HG03457 (cell line): ENCODE data around the gene PILRB.
"Not testable (repeated sequence)": the region's sequence is repeated elsewhere in the genome, so short reads cannot be mapped to it uniquely, and the experiment has no call there.

Experiments used
- ATAC-seq: cut with Tn5 transposase; IDR thresholded peaks from one replicate; pipeline ENCODE4 v1.9.1; 2021; ENCODE audit warnings: moderate number of reproducible peaks; ENCODE audit not compliant: unreplicated experiment

PILRB gene

DNA sequence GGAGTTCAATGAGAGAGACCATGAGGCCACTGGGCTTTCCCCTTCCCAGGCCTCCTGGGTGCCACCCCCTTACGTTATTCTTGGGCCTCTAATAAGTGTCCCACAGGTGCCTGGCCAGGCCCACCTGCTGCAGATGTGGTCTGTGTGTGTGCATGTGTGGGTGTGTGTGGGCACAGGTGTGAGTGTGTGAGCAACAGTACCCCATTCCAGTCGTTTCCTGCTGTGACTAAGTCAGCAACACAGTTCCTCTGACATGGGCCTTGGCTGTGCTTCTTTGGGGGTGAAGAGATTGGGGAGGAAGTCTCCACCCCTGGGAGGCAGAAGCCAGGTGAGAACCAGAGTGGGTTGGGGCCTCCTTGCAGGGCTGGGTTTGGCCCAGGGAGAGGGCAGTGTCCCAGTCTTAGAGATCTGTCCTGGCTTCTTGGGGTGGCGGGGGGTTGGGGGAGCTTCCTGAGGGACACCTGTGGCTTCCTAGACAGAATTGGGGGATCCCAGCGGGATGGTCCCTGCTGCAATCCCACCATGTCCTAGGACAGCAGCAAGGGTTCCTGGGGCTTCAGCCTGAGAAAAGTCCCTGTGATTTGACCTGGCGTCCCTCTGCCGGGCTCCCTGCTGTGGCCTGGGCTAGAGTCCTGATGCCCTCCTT, 4.1 kb upstream of the PILRB start:
- ATAC-seq: no peak

DNA sequence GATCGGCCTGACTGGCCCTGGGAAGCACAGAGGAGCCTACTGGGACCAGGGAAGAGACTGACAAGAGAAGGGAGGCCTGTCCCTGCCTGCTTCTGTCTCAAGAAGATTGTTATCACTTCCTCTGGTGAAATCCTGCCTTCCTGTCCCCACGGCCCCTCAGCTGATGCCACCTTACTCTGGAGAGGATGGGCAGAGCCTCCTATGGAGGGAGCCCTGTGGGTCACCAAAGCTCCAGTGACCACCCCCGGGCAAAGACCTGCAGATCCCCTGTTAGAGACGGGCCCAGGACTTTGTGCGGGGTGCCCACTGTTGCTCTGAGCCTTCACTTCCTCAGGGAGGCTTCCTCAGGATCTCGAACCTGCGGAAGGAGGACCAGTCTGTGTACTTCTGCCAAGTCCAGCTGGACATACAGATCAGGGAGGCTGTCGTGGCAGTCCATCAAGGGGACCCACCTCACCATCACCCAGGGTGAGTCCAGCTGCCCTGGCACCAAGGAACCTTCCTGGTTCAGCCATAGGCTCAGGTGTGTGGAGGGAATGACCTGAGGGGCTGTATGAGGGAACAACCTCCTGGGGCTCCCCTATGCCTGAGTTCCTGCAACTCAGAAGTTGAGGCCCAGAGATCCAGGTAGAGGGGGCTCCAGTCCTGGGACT, 1.4 kb upstream of the PILRB start:
- no peak for ATAC-seq

DNA sequence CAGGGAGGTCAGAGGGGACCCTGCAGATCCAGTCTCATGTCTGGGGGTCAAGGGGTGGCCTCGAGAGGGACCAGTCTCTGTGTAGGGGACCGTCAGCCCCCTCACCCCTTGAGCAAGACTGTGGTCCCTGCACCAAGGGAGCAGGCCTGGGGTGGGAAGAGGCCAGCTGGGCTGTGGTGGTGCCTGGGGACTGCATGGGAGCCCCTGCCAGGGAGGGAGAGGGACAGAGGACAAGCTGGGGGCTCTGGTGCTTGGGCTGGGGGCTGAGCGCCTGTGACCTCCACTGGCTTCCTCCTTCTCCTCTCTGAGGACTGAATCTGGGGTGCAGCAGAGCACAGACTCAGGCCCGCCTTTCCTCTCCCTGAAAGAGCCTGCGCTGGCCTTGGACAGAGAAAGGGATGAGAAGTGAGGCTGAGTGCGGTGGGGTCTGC, 771 bp upstream of the PILRB start:
- ATAC-seq: no peak

DNA sequence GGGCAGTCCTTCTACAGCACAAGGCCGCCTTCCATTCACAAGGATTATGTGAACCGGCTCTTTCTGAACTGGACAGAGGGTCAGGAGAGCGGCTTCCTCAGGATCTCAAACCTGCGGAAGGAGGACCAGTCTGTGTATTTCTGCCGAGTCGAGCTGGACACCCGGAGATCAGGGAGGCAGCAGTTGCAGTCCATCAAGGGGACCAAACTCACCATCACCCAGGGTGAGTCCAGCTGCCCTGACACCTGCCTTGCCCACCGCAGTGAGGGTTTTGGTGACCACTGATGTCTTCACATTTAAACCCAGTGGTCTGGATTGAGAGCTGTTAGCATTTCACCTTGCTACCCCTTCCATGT, 918 bp downstream of the PILRB start:
- no peak for ATAC-seq

DNA sequence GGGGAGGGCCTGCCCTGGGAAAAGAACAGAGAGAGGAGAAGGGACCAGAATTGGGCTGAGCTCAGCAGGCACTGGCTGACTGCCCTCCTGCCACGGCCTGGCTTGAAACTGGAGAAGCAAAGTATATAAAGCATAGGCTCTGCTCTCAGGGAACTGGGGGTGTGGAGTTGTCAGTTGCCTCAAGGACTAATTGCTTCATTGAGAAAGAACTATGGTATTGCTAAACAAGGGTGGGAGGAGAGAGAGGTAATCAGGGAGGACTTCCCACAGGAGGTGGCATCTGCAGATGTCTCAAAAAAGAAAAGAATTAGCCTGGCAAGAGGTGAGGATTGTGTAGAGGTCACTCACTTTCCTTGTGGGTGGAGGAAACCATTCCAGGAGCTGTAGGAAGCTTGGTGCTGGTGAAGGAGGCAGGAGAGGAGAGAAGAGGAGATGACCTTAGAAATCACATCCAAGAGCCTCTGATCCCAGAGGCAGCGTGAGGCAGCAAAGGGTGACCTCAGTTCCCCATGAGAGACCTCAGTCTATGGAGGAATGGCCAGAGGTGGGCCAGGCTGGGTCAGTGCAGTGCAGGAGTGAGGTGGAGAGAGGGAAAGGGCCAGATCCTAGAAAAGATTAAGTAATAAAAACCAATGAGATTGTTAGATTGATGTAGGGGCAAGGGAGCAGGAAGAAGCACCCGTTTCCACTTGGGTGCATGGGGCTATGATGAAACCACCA, 2.4 kb downstream of the PILRB start:
- no peak for ATAC-seq

DNA sequence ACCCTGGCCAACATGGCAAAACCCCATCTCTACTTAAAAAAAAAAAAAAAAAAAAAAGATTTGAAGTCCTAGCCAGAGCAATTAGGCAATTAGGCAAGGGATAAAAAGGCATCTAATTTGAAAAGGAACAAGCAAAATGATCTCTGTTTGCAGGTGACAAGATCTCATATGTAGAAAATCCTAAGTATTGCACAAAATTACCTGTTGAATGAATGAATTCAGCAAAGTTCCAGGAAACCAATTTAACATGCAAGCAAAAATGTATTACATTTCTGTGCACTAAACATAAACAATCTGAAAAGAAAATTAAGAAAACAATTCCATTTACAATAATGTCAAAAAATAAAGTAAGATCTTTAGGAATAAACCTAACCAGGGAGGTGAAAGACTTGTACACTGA, 5.2 kb downstream of the PILRB start:
- no peak for ATAC-seq

DNA sequence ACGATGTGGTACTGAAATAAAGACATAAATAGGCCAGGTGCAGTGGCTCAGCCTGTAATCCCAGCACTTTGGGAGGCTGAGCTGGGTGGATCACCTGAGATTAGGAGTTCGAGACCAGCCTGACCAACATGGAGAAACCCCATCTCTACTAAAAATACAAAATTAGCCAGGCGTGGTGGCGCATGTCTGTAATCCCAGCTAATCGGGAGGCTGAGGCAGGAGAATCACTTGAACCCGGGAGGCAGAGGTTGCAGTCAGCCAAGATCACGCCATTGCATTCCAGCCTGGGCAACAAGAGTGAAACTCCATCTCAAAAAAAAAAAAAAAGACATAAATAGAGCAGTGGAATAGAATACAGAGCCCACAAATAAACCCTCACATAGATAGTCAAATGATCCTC, 5.9 kb downstream of the PILRB start:
- not testable (repeated sequence) for ATAC-seq

DNA sequence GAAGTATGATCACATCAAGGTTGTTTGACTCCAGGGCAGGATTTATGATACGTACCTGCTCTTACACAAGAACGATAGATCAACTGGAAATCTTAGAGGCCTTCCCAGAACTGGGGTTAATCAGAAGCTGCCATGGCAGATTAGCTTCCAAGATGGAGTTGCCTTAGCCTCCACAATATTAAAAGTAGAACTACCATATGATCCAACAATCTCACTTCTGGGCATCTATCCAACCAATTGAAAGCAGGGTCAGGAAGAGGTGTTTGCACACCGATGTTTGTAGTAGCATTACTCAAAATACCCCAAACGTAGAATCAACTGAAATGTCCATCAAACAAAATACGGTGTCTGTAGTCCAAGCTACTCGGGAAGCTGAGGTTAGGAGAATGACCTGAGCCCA, 6.6 kb downstream of the PILRB start:
- no peak for ATAC-seq

DNA sequence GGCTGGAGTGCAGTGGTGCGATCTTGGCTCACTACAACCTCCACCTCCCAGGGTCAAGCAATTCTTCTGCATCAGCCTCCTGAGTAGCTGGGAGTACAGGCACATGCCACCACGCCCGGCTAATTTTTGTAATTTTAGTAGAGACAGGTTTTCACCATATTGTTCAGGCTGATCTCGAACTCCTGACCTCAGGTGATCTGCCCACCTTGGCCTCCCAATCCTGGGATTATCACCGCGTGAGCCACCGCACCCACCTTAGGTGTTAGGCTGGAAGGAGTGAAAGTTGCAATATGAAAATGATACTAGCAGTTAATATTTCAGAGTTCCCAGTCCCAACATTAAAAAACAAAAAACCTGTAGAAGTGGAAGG, 8.1 kb downstream of the PILRB start:
- ATAC-seq: not testable (repeated sequence)

DNA sequence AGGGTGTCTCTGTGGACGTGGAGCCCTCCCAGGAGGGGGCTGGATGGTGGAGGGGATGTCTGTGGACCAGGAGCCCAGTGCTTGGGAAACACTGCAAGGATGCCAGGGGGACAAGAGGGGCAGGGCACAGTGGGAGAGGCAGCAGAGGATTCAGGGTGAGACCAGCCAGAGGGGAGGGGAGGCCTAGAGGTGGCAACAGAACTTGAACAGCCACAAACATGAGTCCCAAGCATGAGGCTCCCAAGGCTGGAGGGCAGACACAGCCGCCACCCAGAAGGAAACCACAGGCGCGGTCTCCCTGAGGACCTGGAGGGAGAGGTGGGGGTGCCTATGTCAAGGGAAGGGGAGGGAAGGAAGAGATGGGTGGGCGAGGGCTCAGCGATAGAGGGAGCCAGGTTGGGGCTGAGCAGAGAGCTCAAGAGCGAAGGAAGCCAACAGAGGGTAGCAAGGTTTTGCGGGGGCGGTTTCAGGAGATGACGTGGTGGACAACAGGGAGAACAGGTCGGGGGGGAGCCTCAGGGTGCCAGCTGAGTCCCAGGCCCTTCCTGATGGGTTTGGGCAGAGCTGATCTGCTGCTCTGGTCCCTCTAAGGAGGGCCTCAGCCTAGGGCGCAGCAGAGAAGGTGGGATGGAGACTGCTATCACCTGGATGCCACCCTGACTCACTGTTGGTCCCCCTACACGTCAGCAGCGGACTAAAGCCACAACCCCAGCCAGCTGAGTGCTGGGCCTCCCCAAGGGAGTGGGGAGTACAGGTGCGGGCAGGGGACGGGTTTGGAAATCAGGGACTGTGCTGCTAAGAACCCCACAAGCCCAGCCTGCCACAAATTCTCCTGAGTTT, 8.7 kb downstream of the PILRB start:
- no peak for ATAC-seq

DNA sequence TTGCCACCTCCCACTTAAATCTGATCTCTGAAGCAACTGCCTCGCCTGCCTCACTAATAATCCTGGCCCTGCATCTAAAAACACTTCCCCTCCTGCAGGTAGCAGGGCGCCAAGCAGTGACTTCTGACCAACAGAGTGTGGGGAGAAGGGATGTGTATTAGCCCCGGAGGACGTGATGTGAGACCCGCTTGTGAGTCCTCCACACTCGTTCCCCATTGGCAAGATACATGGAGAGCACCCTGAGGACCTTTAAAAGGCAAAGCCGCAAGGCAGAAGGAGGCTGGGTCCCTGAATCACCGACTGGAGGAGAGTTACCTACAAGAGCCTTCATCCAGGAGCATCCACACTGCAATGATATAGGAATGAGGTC, 9.3 kb downstream of the PILRB start:
- no peak for ATAC-seq

DNA sequence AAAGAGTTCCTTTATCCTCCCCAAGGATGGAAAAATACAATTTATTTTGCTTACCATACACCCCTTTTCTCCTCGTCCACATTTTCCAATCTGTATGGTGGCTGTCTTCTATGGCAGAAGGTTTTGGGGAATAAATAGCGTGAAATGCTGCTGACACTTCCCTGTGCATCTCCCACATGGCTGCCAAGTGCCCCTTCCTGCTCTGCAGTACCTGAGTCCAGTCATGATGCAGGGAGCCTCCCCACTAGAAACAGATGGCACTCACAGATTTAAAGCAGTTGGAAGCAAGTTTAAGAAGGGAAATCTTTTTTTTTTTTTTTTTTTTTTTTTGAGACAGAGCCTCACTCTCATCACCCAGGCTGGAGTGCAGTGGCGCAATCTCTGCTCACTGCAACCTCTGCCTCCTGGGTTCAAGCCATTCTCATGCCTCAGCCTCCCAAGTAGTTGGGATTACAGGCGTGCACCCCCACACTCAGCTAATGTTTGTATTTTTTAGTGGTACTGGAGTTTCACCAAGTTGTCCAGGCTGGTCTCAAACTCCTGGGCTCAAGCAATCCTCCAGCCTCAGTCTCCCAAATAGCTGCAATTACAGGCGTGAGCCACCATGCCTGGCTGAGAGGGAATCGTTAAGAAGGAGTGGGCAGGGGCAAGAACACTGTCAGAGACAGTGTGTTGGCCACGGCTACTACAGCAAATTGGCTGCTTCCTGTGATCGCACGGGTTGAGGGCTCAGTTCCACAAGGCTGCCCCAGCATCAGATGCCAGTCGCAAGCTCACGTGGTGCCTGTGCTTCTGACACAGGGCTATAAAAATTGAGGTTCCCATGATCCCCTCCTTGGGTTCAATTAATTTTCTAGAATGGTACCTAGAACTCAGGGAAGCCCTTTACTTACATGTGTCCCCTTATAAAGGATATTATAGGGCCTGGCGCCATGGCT, 10.0 kb downstream of the PILRB start:
- no peak for ATAC-seq

DNA sequence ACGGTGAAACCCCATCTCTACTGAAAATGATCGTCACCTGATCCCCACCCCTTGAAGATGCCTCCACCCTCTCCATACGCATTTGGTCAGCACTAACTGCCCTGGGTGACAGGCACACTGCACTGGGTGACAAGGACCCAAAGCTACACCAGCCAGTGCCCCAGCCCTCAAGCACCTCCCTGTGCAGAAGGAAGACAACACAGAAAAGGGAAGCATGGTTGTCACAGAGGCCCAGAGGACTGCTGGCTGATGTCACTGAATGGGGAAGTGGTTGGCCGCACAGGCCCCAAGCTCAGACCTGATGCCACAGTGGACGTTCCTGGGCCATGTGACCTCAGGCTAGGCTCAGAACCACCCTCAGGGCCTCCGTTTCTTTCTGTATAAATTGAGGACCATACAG, 11.2 kb downstream of the PILRB start:
- peak; percentile 51 for ATAC-seq

DNA sequence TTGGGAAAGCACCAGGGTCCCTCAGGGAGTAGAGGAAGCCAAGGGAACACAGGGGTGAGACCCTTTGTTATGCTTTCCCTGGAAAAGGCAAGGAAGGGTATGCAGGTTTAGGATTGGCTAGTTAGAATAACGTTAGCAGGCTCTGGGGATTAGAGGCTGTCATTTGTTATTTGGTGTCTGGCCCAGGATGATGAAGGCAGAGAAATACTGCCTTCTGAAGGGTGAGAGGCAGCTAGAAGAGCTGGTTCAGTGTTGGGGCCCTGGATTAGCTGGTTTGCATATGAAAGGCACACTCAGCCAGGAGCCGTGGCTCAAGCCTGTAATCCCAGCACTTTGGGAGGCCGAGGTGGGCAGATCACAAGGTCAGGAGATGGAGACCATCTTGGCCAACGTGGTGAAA, 12.4 kb downstream of the PILRB start:
- no peak for ATAC-seq

DNA sequence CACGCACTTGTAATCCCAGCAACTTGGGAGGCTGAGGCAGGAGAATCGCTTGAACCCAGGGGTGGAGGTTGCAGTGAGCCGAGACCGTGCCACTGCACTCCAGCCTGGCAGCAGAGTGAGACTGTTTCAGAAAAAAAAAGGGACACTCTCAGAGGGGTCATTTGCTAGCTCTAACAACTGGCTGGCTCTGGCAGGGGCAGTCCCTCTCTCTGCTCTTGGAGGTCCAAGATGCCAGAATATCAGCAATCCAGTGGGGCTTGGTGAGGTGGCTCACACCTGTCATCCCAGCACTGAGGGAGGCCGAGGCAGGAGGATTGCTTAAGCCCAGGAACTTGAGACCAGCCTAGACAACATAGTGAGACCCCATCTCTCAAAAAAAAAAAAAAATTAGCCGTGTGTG, 12.8 kb downstream of the PILRB start:
- ATAC-seq: no peak

DNA sequence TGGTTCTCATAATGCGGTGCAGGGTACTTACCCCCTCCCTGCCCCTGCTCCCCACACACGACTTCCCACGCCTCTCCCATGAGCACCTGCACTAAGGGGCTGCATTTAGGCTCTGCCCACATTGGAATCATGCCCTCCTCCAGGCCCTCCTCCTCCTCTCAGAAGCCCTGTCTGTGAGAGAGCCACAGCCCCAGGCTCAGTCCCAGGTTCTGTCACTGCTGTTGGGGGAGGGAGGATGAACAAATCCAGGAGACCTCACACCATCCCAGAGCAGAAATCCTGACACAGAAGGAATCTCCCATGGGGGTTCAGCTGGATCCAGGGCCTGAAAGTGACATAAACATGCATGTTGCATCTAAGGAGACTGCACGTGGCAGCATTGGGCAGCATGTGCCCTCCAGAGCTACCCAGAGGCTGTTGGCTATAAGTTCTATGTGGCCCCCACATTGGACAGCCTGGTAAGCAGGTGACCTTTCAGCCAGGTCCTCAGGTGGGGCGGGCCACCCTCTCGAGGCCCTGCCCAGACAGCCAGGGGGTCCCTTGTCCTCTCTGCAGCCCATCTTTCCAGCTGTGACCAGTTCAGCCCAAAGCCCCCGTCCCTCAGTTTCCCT, 13.7 kb downstream of the PILRB start:
- no peak for ATAC-seq

DNA sequence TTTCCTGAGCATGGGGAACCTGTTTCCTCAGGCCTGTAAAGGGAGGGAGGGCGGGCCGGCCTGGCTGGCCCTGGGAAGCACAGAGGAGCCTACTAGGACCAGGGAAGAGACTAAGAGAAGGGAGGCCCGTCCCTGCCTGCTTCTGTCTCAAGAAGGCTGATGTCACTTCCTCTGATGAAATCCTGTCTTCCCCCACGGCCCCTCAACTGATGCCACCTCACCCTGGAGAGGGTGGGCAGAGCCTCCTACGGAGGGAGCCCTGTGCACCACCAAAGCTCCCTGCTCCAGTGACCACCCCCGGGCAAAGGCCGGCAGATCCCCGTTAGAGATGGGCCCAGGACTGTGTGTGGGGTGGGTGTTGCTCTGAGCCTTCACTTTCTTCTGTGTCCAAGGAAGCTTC, 14.3 kb downstream of the PILRB start:
- ATAC-seq: no peak

DNA sequence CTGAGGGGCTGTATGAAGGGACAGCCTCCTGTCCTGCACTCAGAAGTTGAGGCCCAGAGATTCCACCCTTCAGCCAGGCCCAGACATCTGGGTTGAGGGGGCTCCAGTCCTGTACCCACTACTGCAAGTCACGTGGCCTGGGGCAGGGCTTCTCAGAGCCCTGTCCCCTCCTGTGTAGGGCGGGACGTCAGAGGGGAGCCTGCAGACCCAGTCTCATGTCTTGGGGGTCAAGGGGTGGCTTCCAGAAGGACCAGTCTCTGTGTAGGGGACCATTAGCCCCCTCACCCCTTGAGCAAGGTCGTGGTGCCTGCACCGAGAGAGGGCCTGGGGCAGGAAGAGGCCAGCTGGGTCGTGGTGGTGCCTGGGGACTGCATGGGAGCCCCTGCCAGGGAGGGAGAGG, 14.8 kb downstream of the PILRB start:
- no peak for ATAC-seq

DNA sequence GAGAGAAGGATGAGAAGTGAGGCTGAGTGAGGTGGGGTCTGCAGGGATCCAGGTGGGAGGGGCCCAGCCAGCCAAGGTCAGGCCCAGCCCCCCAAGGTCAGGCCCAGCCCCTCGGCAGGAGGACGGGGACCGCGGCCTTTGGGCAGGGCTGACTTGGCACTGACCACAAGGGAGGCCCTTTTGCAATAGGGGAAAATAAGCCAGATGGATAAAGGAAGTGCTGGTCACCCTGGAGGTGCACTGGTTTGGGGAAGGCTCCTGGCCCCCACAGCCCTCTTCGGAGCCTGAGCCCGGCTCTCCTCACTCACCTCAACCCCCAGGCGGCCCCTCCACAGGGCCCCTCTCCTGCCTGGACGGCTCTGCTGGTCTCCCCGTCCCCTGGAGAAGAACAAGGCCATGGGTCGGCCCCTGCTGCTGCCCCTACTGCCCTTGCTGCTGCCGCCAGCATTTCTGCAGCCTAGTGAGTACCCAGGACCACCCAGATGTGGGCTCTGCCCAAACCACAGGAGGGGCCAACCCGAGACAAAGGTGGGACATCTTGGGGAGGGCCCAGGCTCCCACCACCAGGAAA, 15.4 kb downstream of the PILRB start, which contains the start of gene PILRA:
TSS of gene PILRA (plus strand) at position 227 of the 571 bp plus-strand sequence. CDS start at position 397, 170 bp downstream.
- ATAC-seq: no peak
